Activated CD4-positive, alpha-beta T cell treated with anti-CD3 and anti-CD28 coated beads for 24 hours (primary cell): ENCODE measurements around the gene CEMIP.
A peak's percentile ranks its signal among the peaks of the same experiment; 100 is the strongest.

Experiments used
- DNase-seq, 2 donors: peaks; one replicate each; pipeline ENCODE4 v3.0.0-alpha.2; 2020; ENCODE audit warnings: low read depth in 2 of 2

The CEMIP gene

GRCh38 chr15:80787316-80787715 is 8.1 kb downstream of the CEMIP start:
- DNase-seq = no peak

GRCh38 chr15:80788536-80788935 is 9.4 kb downstream of the CEMIP start:
- DNase-seq = no peak

GRCh38 chr15:80789296-80789695 is 10.1 kb downstream of the CEMIP start:
- DNase-seq = no peak

GRCh38 chr15:80789796-80790195 is 10.6 kb downstream of the CEMIP start:
- DNase-seq = no peak

- DNase-seq = no peak
Observed at GRCh38 chr15:80790236-80790635, 11.1 kb downstream of the CEMIP start.

GRCh38 chr15:80791004-80791403 is 11.8 kb downstream of the CEMIP start:
- DNase-seq = no peak

- no peak for DNase-seq
Observed at GRCh38 chr15:80796407-80796806, 17.2 kb downstream of the CEMIP start.

GRCh38 chr15:80798911-80799310 is 19.7 kb downstream of the CEMIP start:
- no peak for DNase-seq

GRCh38 chr15:80800067-80800466 is 20.9 kb downstream of the CEMIP start:
- no peak for DNase-seq

- DNase-seq = no peak
Observed at GRCh38 chr15:80801891-80802680, 22.9 kb downstream of the CEMIP start.

- peak; percentile 20 to 30 for DNase-seq
Observed at GRCh38 chr15:80803580-80804525, 24.7 kb downstream of the CEMIP start.

- peak in 1 of 2 donors; percentile 11 for DNase-seq
Observed at GRCh38 chr15:80804970-80805495, 25.9 kb downstream of the CEMIP start.

GRCh38 chr15:80811781-80812315 is 32.7 kb downstream of the CEMIP start:
- no peak for DNase-seq

GRCh38 chr15:80815106-80815505 is 35.9 kb downstream of the CEMIP start:
- no peak for DNase-seq

GRCh38 chr15:80816049-80816653 is 37.0 kb downstream of the CEMIP start:
- no peak for DNase-seq

GRCh38 chr15:80816936-80817335 is 37.8 kb downstream of the CEMIP start:
- no peak for DNase-seq

GRCh38 chr15:80817901-80818300 is 38.7 kb downstream of the CEMIP start:
- no peak for DNase-seq

- DNase-seq = no peak
Observed at GRCh38 chr15:80819001-80819400, 39.8 kb downstream of the CEMIP start.

GRCh38 chr15:80820092-80820491 is 40.9 kb downstream of the CEMIP start:
- DNase-seq = no peak

GRCh38 chr15:80822256-80822655 is 43.1 kb downstream of the CEMIP start:
- no peak for DNase-seq

- DNase-seq = no peak
Observed at GRCh38 chr15:80822676-80823075, 43.5 kb downstream of the CEMIP start.

GRCh38 chr15:80823120-80823519 is 44.0 kb downstream of the CEMIP start:
- no peak for DNase-seq
